HCT116 (cell line): ENCODE measurements around the gene NLRP6. TPM values are rescaled to one million over a fixed set of nuclear protein-coding genes. Genes with fewer than 3 reads are reported as not detected.

Experiments used
- ATAC-seq: fragments of 200-7000 bp; cut with Tn5 transposase; 2 replicates; pipeline ENCODE4 v1.9.1; 2020; ENCODE audit warnings: mild to moderate bottlenecking, moderate library complexity
- BruUV-seq: library from RNA; stranded (reverse); fragments of 400-500 nt; replicated peaks from 2 replicates; lab custom pipeline; 2021; lab: Mats Ljungman, UMichigan
- CTCF ChIA-PET: fragments of 300-600 bp; sonication (Branson Sonifier 250); formaldehyde crosslinking; loops from one replicate; lab custom pipeline; 2021; ENCODE audit warnings: antibody characterized with exemption; lab: Charles Lee
- POLR2A ChIA-PET: fragments of 300-600, 350-600 bp; sonication (Branson Sonifier 250); formaldehyde crosslinking; loops from one replicate; lab custom pipeline; 2021; ENCODE audit warnings: antibody characterized with exemption; lab: Charles Lee
- RAD21 ChIA-PET, 2 experiments: fragments of 300-600 bp; sonication (Branson Sonifier 250); formaldehyde crosslinking; loops; one replicate each; lab custom pipeline; 2023; ENCODE audit warnings: low total read pairs in 2 of 2; ENCODE audit not compliant: uncharacterized antibody in 2 of 2, unreplicated experiment in 2 of 2, low non-redundant PET in 1 of 2; lab: Charles Lee
- DNase-seq: peaks from one replicate; pipeline ENCODE4 v3.0.0-alpha.2; 2010; ENCODE audit warnings: low read depth, low spot score
- H2AFZ ChIP-seq: fragments of 200-600 bp; shearing (Covaris generic), sonication (generic); 2 replicates; pipeline ENCODE4 v1.6.1; 2017; ENCODE audit warnings: low read depth, mixed run types, mixed read lengths, antibody characterized with exemption, low read length; ENCODE audit not compliant: poor library complexity, severe bottlenecking
- H3K27ac ChIP-seq: 2 replicates; pipeline ENCODE4 v1.5.1; 2012; ENCODE audit warnings: low read depth, low read length
- H3K27me3 ChIP-seq: fragments of 200-600 bp; sonication (generic); 2 replicates; pipeline ENCODE4 v1.6.1; 2016; ENCODE audit warnings: mixed run types, low read length, mixed read lengths; ENCODE audit not compliant: insufficient read depth
- H3K36me3 ChIP-seq, 2 experiments: fragments of 200-500 bp in 1 of 2; fragments of 200-600 bp in 1 of 2; sonication (Bioruptor generic) in 1 of 2; sonication (generic) in 1 of 2; 2 replicates each; pipeline versions ENCODE4 v1.5.1 to v1.6.1; 2014 to 2016; ENCODE audit warnings: low read length in 2 of 2, inconsistent platforms in 1 of 2, mixed read lengths in 1 of 2, mixed run types in 1 of 2; ENCODE audit not compliant: insufficient read depth in 2 of 2, control insufficient read depth in 1 of 2
- H3K4me1 ChIP-seq, 2 experiments: fragments of 200-600 bp in 1 of 2; sonication (generic) in 1 of 2; 2 replicates each; pipeline versions ENCODE4 v1.5.1 to v1.6.1; 2012 to 2017; ENCODE audit warnings: low read length in 2 of 2, inconsistent platforms in 1 of 2, mild to moderate bottlenecking in 1 of 2, mixed read lengths in 1 of 2, mixed run types in 1 of 2, moderate library complexity in 1 of 2; ENCODE audit not compliant: insufficient read depth in 2 of 2, control insufficient read depth in 1 of 2
- H3K4me2 ChIP-seq: fragments of 200-600 bp; sonication (generic); 2 replicates; pipeline ENCODE4 v1.6.1; 2017; ENCODE audit warnings: mixed run types, low read length, mixed read lengths
- H3K4me3 ChIP-seq, 2 experiments: fragments of 200-600 bp in 1 of 2; sonication (generic) in 1 of 2; replicated peaks in 1 of 2; 2 replicates each; pipeline ENCODE4 v1.5.1; 2011 to 2016; ENCODE audit warnings: low read length in 2 of 2, control low read depth in 1 of 2, low read depth in 1 of 2, mild to moderate bottlenecking in 1 of 2, mixed read lengths in 1 of 2, mixed run types in 1 of 2
- H3K79me2 ChIP-seq: fragments of 200-600 bp; sonication (generic); 2 replicates; pipeline ENCODE4 v1.6.1; 2017; ENCODE audit warnings: mild to moderate bottlenecking, mixed run types, low read length, moderate library complexity, mixed read lengths; ENCODE audit not compliant: insufficient read depth
- H3K9ac ChIP-seq: fragments of 200-600 bp; sonication (generic); 2 replicates; pipeline ENCODE4 v1.6.1; 2016; ENCODE audit warnings: low read length, mixed read lengths
- H3K9me2 ChIP-seq: fragments of 200-600 bp; sonication (generic), shearing (Covaris generic); 2 replicates; pipeline ENCODE4 v1.6.1; 2017; ENCODE audit warnings: mixed run types, mild to moderate bottlenecking, moderate library complexity; ENCODE audit not compliant: insufficient read depth
- H3K9me3 ChIP-seq, 2 experiments: fragments of 200-500 bp in 1 of 2; fragments of 200-600 bp in 1 of 2; sonication (Bioruptor generic) in 1 of 2; sonication (generic) in 1 of 2; 2 replicates each; pipeline ENCODE4 v1.6.1; 2014 to 2017; ENCODE audit warnings: low read length in 2 of 2, mixed read lengths in 2 of 2, inconsistent platforms in 1 of 2, low read depth in 1 of 2, mild to moderate bottlenecking in 1 of 2, mixed run types in 1 of 2, moderate library complexity in 1 of 2; ENCODE audit not compliant: control insufficient read depth in 1 of 2, insufficient read depth in 1 of 2
- H4K20me1 ChIP-seq: fragments of 200-600 bp; sonication (generic), shearing (Covaris generic); 2 replicates; pipeline ENCODE4 v1.6.1; 2017; ENCODE audit warnings: mixed run types, mild to moderate bottlenecking, moderate library complexity; ENCODE audit not compliant: insufficient read depth
- CBX3 ChIP-seq: IDR thresholded peaks from 2 replicates; pipeline ENCODE4 v1.6.1; 2012; ENCODE audit warnings: low read depth
- EGR1 ChIP-seq: IDR thresholded peaks from 2 replicates; pipeline ENCODE4 v1.6.1; 2012; ENCODE audit warnings: low read depth
- ELF1 ChIP-seq: IDR thresholded peaks from 2 replicates; pipeline ENCODE4 v1.6.1; 2012; ENCODE audit warnings: low read depth, borderline replicate concordance
- EZH2phosphoT487 ChIP-seq: fragments of 200-600 bp; IDR thresholded peaks from 2 replicates; pipeline ENCODE4 v1.6.1; 2018; ENCODE audit warnings: antibody characterized with exemption, borderline replicate concordance
- FOSL1 ChIP-seq: IDR thresholded peaks from 2 replicates; pipeline ENCODE4 v1.6.1; 2012; ENCODE audit warnings: low read depth
- POLR2A ChIP-seq: IDR thresholded peaks from 2 replicates; pipeline ENCODE4 v1.7.0; 2011; ENCODE audit warnings: borderline replicate concordance; ENCODE audit not compliant: insufficient read depth, insufficient read length; ENCODE audit errors: extremely low read depth
- POLR2AphosphoS5 ChIP-seq: IDR thresholded peaks from 2 replicates; pipeline ENCODE4 v1.6.1; 2011; ENCODE audit warnings: mild to moderate bottlenecking, low read depth, low read length, moderate library complexity
- RAD21 ChIP-seq: IDR thresholded peaks from 2 replicates; pipeline ENCODE4 v1.6.1; 2012; ENCODE audit warnings: low read depth, mild to moderate bottlenecking
- SIN3A ChIP-seq: IDR thresholded peaks from 2 replicates; pipeline ENCODE4 v1.6.1; 2012; ENCODE audit warnings: low read depth
- SP1 ChIP-seq: IDR thresholded peaks from 2 replicates; pipeline ENCODE4 v1.6.1; 2012; ENCODE audit warnings: low read depth
- TCF7L2 ChIP-seq: IDR thresholded peaks from 2 replicates; pipeline ENCODE4 v1.7.0; 2011; ENCODE audit warnings: borderline replicate concordance, inconsistent platforms; ENCODE audit not compliant: insufficient read depth, insufficient read length; ENCODE audit errors: extremely low read depth
- YY1 ChIP-seq: IDR thresholded peaks from 2 replicates; pipeline ENCODE4 v1.6.1; 2011; ENCODE audit warnings: low read length, low read depth, moderate library complexity, mild to moderate bottlenecking; ENCODE audit not compliant: insufficient replicate concordance; ENCODE audit errors: extremely low read depth
- ZNF274 ChIP-seq: fragments of 200-500 bp; sonication (Bioruptor generic); IDR thresholded peaks from 2 replicates; pipeline ENCODE4 v1.6.1; 2014; ENCODE audit warnings: mild to moderate bottlenecking, low read depth, low read length, inconsistent platforms
- intact Hi-C: fragments of 100-400 bp; cut with micrococcal nuclease; formaldehyde crosslinking; loops from 2 replicates; pipeline ENCODE4 v1.10.0; 2022
- total RNA-seq: library from RNA; stranded (reverse); gene quantifications from one replicate; pipeline ENCODE4 v1.2.1, GENCODE V29; 2021; ENCODE audit not compliant: unreplicated experiment
- TF ChIP-seq, protein P1 (sequence below), 3 experiments: fragments of 200-600 bp in 1 of 3; sonication (generic) in 1 of 3; IDR thresholded peaks in 2 of 3; conservative IDR thresholded peaks in 1 of 3; 2 replicates each; pipeline ENCODE4 v1.5.1; 2012 to 2017; ENCODE audit warnings: low read depth in 2 of 3, low read length in 2 of 3, antibody characterized with exemption in 1 of 3, borderline replicate concordance in 1 of 3, control low read depth in 1 of 3, mild to moderate bottlenecking in 1 of 3, mixed read lengths in 1 of 3, mixed run types in 1 of 3, moderate library complexity in 1 of 3; ENCODE audit not compliant: insufficient read depth in 1 of 3
- TF ChIP-seq, protein P2 (sequence below): IDR thresholded peaks from 2 replicates; pipeline ENCODE4 v1.6.1; 2012

NLRP6 gene
- total RNA-seq, 1 experiment from 2014 or later = not detected

DNA sequence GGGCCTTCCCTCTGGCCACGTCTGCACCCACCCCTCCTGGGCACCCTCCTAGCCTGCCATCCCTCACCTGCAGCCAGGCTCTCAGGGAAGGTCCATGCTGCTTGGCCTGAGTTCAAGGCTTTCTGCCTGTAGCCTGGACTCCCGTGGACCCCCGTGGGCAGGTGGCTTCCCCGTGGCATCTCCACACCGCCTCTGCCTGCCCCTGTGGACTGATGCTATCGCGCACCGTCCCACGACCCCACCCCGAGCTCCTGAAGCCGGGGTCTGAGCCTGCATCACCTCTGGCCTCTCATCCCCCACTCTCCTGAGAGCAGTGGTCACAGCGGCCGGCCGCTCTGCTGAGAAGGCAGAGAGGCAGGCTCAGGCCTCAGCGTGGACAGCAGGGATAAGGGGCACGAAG, 16.6 kb downstream of the NLRP6 start:
- DNase-seq = no peak
- Histone ChIP-seq H3K36me3 (peaks cover 0 to 5% of the 10 kb centered on the region in 2 experiments; a peak in 3 of 4 replicates), H3K4me1 (peaks cover under 1 to 5% of the 10 kb centered on the region in 2 experiments; a peak in 2 of 4 replicates), H3K4me3 (no peak overlapping the region), H4K20me1 (no peaks in the 10 kb centered on the region), H3K79me2 (no peaks in the 10 kb centered on the region), H3K4me2 (no peak overlapping the region), H2AFZ (no peak overlapping the region), H3K27me3 (no peaks in the 10 kb centered on the region), H3K9me3 (no peaks in the 10 kb centered on the region), H3K9ac (no peak overlapping the region), H3K9me2 (no peaks in the 10 kb centered on the region), H3K27ac (no peak overlapping the region)
- RAD21 ChIA-PET = no interaction called here
- CTCF ChIA-PET = no interaction called here
- ATAC-seq = no peak
- TF ChIP-seq SP1 (no peak), EGR1 (no peak), FOSL1 (no peak), EZH2phosphoT487 (no peak), POLR2A (no peak), SIN3A (no peak), YY1 (no peak), ZNF274 (no peak), POLR2AphosphoS5 (no peak), RAD21 (no peak), ELF1 (no peak), TCF7L2 (no peak), CBX3 (no peak)
- TF ChIP-seq, protein P1, sequence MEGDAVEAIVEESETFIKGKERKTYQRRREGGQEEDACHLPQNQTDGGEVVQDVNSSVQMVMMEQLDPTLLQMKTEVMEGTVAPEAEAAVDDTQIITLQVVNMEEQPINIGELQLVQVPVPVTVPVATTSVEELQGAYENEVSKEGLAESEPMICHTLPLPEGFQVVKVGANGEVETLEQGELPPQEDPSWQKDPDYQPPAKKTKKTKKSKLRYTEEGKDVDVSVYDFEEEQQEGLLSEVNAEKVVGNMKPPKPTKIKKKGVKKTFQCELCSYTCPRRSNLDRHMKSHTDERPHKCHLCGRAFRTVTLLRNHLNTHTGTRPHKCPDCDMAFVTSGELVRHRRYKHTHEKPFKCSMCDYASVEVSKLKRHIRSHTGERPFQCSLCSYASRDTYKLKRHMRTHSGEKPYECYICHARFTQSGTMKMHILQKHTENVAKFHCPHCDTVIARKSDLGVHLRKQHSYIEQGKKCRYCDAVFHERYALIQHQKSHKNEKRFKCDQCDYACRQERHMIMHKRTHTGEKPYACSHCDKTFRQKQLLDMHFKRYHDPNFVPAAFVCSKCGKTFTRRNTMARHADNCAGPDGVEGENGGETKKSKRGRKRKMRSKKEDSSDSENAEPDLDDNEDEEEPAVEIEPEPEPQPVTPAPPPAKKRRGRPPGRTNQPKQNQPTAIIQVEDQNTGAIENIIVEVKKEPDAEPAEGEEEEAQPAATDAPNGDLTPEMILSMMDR (IDR thresholded peaks at IDR 0.05 in 2 of 3, conservative IDR thresholded peaks at IDR 0.05 in 1 of 3; ENCODE audit: borderline replicate concordance in 1 of 3, insufficient read depth in 1 of 3, low read depth in 2 of 3, low read length in 2 of 3) = no peak
- TF ChIP-seq, protein P2, sequence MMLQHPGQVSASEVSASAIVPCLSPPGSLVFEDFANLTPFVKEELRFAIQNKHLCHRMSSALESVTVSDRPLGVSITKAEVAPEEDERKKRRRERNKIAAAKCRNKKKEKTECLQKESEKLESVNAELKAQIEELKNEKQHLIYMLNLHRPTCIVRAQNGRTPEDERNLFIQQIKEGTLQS = no peak
- BruUV-seq = no TSS peak
- intact Hi-C loops = no loop called here
- POLR2A ChIA-PET = no interaction called here
